T-helper 22 cell (primary cell): ENCODE measurements around the gene BTBD2.
"Not testable (repeated sequence)": the region's sequence is repeated elsewhere in the genome, so short reads cannot be mapped to it uniquely, and the experiment has no call there.

Source experiments
- DNase-seq: peaks from one replicate; pipeline ENCODE4 v3.0.0-alpha.2; 2020; ENCODE audit warnings: low read depth

BTBD2 gene

DNA sequence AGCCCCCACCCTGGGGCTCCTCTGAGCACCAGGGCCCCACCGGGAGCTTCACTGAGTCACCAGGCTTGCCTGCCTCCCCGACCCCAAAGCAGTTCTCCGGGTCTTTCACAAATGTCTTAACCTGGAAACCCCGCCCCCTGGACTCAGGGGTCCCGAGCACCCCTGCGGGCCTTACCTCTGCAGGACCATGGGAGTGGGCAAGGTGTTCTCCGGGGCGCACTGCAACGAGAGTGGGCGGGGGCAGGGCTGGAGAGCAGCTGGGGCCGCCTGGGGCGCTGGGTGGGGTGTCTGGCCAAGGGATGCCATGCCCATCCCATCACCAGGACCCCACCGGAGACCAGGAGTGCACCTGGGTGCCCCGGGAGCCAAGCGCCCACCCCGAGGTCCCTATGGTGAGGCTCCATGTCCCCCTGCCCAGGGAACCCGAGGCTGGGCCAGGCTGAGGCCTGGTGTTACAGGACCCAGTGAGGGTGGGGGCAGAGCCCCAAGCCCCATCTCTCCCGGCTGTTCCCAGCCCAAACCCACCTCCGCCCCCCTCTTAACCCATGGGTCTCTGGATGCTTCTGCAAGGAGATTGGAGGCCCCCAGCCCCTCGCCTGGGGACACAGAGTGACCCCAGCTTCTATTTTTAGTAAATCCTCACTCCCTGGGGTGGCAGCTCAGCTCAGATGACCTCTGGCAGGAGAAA, 24.6 kb upstream of the BTBD2 start:
- no peak for DNase-seq

DNA sequence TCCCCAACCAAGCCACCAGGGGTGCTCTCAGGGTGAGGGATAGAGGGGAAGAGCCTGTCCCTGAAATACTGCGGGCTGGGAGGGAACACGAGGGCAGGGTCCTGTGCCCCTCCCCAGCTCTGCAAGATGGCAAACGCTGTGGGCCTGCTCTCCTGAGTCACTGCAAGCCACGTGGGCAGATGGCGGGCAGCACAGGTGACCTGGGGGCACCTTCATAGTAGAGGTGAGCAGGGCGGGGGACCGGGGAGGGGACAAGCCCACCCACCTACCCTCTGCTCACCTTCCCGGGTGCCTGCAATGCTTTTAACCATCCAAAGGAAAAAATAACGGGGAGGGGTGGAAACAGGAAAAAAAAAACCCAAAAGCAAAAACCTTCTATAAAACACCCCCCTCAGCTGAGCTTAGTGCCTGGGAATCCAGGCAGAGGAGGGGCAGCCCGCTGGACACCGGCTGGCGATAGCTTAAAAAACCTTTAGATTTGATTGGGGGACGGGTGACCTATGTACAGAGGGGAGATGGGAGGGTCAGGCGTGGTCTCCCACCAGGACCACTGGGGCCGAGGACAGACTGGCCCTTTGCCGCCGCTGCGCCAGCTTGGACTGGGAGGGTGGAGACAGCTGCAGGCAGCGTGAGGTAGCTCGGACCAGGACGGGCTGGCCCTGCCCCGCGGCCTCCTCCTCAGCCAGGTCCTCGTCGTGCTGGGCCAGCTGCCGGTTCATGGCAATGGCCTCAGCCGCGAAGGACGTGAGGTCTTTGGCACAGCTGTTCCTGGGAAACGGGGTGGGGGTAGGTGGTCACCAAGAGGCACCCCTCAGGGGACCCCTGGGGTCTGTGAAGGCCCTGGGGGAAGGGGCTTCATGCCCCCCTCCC, 23.8 kb upstream of the BTBD2 start:
- DNase-seq, result no peak

DNA sequence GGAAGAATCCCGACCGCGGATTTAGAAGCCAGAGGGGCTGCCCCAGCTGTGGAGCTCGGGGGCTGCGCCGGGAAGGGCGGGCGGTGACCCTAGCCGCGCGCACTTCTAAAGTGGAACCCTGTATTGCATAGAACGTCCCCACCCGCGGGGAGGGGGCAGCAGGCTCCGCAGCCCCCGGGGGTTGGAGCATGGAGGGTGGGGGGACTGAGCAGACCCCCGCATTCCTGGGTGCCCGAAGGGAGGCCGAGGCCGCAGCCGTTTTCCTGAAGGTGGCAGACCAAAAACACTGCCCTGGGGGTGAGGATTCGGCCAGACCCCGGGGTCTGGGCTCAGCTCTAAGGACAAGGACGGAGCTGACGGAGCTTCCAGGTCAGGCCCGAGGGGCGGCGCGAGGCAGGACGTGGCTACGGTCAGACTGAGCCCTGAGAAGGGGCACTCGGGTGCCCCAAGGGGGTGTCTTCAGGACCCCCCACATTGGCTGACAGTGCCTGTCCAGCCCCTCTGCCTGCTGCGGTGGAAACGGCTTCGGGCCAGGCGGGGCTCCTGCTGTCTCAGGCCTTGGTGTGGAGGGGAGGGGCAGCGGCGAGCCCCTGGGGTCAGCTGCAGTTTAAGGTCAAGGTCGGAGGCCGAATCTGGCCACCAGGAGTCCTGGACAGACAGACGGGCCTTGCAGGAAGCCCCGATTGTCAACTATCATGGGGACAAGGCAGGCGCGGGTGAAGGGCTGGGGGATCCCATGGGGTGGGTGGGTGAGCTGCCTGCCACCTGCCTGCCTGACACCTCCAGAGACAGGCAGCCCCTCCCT, 23.0 kb upstream of the BTBD2 start:
- DNase-seq, result no peak

DNA sequence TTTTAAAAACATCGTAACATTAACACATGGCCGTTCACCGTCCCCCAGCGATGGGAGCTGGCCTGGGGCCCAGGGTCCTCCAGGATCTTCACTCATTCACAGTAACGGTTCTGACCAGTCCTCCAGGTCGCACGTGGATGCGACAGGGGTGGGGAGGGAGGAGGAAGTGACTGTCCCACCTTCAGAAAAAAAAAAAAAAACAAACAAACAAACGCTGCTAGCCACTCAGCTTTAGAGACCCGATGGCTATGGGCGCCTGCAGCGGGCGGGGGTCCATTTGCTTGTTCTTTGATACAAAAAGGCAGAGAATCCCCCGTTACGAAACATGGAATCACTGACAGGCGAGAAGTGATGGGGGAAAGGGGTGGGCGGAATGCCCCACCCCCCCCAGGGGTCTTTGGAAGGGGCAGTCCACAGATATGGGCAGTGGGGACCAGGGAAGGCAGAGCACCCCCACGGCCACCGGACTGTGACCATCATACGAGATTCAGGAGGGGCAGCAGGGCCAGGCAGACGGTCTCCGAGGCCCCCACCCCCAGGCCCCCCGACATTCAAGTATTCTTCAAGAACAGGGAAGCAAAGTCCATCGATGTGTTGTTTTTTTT, 22.2 kb upstream of the BTBD2 start:
- DNase-seq, result no peak

DNA sequence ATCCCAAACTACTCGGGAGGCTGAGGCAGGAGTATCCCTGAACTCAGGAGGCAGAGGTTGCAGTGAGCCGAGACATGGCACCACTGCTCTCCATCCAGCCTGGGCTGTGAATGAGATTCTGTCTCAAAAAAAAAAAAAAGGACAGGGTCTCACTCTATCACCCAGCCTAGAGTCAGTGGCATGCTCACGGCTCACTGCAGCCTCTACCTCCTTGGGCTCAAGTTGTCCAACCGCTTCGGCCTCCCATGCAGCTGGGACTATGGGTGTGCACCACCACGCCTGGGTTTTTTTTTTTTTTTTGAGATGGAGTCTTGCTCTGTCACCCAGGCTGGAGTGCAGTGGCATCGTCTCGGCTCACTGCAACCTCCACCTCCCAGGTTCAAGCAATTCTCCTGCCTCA, 20.9 kb upstream of the BTBD2 start:
- DNase-seq, result no peak

DNA sequence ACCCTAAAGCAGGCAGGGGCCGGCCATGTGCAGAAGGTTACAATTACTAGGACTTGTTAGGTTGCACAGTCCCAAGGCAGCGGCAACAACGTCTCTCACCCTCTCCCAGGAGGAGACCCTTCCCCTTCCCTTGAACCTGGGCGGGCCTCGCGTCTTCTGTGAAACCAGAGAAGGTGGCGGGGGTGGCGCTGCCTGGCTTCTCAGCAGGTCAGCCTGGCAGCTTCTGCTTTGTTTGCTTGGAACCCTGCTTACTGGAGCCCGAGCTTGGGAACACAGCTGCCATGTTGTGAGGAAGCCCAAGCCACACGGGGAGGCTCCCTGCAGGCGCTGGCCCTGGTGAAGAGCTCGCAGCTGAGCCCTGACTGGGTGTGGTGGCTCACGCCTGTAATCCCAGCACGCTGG, 20.1 kb upstream of the BTBD2 start:
- DNase-seq, result no peak

DNA sequence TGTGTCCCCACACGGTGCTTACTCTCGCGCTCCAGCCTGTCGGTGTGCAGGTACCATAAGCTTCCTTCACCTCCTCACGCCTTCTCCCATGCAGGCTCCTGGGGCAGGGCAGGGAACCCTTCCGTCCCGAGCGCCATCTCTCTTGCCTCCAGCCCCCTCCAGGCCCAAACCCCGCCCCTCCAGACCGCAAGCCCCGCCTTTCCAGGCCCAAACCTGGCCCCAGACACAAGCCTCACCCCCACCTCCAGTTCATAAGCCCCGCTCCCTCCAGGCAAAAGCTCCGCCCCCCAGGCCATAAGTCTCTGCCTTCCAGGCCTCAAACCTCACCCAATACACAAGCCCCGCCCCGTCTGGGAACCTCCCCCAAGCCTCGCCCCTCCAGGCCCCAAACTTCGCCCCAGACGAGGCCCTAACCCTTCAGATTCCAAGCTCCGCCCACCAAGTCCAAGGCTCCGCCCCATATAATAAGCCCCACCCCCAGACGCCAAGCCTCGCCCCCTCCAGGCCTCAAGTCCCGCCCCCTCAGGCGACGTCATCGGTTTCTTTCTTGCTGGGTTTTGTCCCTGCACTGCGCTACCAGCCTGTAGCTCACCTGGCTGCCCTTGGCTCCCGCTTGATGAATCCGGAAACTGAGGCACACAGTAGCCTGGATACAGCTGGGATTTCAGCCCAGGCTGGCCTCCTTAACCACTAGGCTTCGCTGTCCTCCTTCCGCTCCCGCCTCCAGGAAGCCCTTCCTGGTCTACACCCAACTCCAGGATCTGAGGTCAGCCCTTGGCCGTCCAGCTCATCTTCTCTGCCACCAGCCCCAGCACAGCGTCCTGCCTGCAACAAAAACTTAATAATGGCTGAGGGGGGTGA, 19.4 kb upstream of the BTBD2 start:
- DNase-seq, result peak; percentile 59

DNA sequence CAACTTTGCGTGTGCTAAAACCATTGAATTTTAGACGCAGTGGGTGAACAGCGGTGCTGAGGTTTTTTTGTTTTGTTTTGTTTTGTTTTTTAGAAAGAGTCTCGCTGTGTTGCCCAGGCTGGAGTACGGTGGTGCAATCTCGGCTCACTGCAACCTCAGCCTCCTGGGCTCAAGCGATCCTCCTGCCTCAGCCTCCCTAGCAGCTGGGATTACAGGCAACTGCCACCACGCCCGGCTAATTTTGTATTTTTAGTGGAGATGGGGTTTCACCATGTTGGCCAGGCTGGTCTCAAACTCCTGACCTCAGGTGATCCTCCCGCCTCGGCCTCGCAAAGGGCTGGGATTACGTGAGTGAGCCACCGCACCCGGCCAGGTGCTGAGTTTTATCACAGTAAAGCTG, 18.7 kb upstream of the BTBD2 start:
- not testable (repeated sequence) for DNase-seq

DNA sequence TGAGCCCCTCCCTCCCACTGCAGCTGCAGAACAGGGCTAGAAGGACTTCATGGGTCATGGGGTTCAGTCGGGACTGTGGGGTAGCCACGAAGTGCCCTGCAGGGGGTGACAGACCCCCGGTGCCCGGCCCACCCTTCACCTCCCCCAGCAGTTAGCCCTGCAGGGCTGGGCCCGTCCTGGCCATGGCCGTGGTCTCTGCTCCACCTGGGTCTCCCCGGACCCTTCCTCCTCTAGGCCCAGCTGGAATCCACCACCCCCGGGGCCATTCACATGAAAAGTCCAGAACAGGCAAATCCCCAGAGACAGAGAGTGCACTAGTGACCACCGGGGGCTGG, 18.3 kb upstream of the BTBD2 start:
- DNase-seq, result no peak

DNA sequence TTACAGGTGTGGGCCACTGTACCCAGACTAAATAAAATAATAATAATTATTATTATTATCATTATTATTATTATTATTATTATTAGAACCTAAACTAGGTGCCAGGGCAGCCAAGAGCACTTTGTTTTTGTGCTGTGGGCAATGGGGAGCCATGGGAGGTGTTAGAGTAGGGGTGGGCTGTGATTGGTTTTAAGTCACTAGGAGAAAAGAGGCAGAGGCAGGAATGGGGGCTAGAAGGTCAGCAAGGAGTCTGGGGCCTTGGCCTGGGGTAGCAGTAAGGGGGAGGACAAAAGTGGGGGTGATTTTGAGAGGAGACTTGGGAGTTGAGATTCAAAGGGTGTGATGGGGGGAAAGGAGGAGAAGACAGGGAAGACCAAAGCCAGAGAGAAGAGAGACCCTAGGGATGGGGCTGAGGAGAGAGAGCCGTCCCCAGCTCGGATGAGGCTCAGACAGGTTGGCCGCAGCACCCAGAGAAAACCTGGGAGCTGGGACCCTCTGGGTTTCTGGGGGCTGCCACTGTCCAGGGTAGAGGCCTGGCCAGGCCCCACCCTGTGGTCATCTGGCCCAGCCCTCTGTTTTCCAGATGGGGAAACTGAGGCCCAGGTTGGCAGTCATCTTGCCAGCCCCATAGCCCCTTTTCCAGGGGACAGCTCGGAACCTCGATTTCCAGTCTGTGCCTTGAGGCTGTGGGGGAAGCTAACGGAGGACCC, 17.8 kb upstream of the BTBD2 start:
- DNase-seq, result no peak

DNA sequence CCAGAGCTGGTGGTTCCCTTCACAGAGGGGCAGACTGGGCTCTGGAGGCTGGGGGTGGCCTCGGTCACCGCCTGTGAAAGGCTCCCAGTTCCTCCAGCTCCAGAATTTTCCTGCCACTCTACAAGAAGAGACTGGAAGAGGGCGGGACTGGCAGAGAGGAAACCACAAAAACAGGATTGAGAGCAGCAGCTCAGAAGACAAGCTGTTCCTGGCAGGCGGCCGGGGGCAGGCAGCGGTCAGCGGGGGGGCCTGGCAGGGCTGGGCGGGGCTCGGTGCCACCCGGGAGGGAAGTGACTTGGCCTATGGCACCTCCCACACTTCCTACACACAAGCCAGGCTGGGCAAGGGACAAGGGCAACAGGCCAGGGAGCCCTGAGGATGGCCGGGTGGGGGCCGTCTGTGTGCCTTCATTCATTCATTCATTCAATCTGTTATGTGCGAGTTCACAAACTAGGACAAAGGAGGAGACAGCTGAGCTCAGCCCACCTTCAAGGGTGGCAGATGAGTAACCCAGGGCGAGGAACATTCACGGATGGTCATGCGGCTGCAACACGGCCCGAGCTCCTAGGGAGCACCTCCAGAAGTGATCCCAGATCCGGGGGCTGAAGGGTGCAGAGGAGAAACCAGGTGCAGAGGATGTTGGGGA, 16.9 kb upstream of the BTBD2 start:
- DNase-seq, result no peak

DNA sequence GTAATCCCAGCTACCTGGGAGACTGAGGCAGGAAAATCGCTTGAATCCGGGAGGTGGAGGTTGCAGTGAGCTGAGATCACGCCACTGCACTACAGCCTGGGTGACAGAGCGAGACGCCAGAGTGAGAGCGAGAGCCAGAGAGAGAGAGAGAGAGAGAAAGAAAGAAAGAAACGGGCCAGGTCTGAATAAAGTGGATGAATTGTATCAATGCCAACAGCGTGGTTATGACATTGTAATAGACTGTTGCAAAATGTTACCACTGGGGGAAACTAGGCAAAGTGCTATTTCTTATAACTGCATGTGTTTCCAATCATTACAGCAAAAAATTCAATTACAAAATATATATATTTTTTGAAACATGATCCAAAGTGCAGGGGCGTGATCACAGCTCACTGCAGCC, 11.8 kb upstream of the BTBD2 start:
- no peak for DNase-seq

DNA sequence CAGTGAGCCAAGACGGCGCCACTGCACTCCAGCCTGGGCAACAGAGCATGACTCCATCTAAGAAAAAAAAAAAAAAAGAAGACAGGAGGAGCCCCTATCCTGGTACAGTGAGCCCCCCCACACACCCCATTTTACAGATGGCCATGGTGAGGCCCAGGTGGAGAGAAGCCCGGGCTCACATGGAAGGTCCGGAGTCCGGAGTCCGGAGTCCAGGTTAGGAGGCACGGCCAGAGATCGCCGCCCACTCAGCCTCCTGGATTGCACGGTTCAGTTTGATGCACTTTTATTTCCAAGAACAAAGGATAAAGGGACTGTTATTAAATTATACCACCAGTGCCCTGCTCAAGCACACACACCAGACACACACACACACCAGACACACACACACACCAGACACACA, 11.3 kb upstream of the BTBD2 start:
- DNase-seq, result no peak

DNA sequence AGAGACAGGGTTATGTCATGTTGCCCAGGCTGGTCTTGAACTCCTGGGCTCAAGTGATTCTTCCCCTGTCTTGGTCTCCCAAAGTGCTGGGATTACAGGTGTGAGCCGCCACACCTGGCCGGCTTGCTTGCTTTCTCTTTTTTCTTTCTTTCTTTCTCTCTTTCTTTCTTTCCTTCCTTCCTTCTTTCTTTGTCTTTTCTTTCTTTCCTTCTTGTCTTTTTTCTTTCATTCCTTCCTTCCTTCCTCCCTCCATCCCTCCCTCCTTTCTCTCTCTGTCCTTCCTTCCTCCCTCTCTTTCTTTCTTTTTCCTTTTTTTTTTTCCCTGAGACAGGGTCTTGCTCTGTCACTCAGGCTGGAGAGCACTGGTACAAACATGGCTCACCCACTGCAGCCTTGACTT, 6.8 kb upstream of the BTBD2 start:
- DNase-seq, result no peak

DNA sequence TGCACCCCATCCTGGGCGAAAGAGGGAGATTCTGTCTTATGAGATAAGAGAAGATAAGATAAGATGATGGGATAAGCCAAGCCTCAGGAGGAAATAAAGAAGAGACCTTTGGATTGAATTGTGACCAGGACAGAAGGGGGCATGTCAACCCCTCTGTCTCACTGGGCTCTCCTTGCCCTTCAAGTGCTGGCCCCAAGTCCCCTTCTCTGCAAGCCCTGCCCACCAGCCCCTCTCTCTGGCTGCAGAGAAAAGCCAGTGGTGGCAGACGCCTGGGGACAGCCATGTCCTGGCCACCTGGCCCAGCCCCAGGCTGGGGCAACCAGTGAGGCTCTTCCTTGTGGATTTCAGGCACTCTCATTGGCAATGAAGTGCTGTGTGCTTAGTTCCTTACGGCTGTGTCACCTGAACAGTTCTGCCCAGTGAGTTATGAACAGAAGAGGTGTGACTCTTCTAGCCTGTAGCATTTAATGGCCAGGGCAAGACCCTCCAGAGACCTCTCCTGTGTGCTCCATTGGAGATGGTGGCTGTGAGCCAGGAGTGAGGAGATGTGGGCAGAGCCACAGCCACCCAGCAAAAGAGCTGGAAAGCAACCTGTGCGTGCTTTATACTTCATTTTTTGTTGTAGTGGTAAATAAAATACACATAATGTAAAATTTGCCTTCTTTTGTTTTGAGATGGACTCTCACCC, 6.1 kb upstream of the BTBD2 start:
- DNase-seq, result no peak

DNA sequence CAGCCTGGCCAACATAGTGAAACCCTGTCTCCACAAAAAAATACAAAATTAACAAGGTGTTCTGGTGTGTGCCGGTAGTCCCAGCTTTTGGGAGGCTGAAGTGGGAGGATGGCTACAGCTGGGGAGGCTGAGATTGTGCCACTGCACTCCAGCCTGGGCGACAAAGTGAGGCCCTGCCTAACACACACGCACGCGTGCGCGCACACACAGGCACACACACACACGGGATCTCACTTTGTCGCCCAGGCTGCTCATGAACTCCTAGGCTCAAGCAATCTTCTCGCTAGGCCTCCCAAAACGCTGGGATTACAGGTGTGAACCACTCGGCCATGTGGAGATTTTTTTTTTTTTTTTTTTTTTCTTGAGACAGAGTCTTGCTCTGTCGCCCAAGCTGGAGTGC, 3.2 kb upstream of the BTBD2 start:
- DNase-seq, result no peak

DNA sequence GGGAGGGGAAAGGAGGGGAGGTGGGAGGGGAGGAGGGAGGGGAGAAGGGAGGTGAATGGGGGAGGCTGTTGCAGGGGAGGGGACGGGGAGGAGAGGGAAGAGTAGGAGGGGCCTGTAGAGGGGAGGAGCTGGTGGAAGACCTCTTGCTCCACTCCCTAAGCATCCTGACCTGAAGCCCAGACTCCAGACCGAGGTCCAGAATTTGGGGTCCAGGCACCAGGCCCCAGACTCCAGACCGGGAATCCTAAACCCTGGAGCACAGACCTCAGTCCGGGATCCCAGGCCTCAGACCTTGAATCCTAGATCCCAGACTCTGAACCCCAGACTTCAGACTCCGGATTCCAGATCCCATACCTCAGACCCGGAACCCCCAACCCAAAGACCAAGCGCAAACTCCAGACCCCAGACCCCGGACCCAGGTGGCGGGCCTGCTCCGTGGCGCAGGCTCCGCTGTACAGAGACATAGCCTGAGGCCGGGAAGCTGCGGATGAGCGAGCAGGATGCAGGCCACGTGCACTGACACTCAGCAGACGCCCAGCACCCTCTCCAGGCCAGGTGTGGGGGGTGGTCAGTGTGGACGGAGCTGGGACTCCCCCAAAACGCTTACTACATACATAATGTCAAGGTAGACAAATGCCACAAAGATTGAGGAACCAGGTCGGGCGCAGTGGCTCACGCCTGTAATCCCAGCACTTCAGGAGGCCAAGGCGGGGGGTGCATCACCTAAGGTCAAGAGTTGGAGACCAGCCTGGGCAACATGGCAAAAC, 710 bp upstream of the BTBD2 start:
- DNase-seq, result peak; percentile 54

DNA sequence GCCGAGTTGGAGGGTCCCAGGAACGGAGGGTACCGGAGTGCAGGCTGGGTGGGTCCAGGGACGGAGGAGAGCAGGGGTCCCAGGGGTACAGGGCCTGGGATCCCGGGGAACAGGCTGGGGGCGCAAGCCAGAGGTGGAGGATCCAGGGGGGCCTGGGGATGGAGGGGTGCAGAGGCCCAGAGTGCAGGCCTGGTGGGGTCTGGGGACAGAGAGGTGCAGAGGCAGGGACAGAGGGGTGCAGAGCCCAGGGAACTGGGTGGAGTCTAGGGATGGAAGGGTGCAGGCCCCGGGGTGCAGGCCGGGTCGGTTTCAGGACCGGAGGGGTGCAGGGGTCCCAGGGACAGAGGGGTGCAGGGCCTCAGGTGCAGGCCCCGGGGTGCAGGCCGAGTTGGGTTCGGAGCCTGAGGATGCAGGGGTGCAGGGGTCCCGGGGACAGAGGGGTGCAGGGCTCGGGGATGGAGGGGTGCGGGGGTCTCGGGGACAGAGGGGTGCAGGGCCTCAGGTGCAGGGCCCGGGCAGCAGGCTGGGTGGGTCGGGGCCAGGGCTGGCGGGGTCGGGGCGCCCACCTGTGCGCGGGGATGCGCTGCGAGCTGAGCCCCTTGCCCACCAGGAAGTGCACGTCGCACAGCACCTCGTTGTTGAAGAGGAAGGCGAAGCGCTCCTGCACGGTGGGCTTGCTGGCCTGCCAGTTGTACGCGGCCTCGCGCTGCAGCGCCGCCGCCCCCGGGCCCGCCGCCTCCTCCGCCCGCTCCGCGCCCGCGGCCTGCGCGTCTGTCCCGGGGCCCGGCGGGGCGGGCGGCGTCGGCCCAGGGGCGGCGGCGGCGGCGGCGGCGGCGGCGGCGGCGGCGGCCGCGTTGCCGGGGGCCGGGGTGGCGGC, 545 bp downstream of the BTBD2 start:
- no peak for DNase-seq
